Activated CD4-positive, alpha-beta T cell treated with anti-CD3 and anti-CD28 coated beads for 24 hours (primary cell): Measurements from ENCODE around the gene NRL.

ENCODE experiments used
- DNase-seq, 2 donors: peaks; one replicate each; pipeline ENCODE4 v3.0.0-alpha.2; 2020; ENCODE audit warnings: low read depth in 2 of 2

Gene NRL

DNA sequence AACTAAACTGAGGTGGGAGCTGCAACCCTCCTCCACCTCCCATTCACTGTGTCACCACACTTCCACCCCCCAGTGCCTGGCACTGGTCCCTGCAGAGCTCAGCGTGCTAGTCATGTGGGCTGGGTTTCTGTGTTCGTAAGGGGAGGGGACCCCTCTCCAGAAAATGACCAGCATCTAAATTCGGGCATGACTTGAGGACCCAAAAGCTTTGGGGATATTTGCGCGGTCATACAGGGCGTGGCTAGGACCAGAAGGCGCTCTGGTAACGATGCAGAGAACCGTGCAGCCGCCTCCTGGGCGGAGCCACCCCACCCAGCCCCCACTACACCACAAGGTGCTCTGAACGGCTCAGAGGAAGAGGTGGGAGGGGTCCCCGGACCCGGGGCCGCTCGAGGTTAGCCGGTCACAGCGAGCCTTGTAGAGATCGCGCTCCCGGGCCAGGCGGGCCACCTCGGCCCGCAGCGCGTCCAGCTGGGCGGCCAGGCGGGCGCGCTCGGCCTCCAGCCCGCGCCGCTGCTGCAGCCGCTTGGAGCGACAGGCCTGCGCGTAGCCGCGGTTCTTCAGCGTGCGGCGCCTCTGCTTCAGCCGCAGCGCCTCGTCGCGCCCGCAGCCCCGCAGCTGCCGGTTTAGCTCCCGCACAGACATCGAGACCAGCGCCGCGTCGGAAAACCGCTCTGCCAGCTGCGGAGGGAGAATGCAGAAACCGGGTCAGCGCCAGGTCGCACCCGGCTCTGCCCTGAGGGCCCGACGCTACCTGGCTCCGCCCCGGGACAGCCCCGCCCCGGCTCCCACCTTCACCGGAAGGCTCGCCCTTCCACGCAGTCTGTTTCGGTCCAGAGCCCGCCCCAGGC is 33.6 kb downstream of the NRL start:
- peak; percentile 53 to 64 for DNase-seq

- DNase-seq: no peak
Observed at GRCh38 chr14:24080142-24080530, 34.6 kb downstream of the NRL start.

DNA sequence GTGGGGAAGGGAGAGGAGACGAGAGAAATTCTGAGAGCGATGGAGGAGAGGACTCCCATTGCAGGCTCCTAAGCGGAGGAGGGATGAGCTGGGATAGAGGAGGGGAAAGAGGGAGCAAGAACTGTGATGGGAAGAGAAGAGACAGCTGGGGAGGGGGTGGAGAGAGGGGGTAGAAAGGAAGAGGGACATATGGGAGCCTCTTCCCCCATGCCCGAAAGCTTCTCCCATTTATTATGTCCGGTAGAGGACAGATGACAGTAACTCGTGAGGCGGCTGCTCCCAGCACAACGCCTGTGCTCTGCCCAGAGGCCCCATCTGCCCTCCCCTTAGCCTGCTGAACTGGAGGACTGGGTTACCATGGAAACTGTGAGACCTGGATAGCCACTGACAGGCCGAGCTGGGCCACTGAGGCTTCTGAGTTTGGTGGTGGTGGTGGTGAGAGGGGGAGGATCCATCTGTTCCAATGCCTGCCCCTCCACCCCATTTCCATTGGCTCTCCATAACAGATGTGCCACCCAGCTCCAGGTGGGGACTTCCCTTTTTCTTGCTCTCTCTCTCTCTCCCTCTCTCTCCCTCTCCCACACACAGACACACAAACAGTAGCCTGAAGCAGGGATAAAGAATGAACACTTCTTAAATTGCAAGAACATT is 35.1 kb downstream of the NRL start:
- no peak for DNase-seq

DNA sequence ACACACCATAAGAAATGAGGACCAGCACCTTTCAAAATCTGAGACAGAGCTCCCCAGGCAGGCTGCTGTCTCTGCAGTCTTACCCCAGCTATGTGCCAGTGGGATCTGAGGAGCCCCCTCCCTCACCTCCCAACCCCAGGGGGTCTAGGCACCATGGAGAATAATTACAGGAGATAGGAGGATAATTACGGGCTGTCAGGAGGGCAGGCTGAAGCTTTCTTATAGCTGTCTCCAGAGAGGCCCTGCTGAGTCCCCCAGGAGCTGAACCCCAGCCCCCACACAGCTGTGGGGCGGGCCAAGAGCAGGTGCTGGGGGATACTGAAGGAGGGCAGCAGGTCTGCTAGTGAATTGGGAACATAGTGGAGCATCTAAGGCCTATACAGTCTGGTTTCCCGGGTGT is 36.6 kb downstream of the NRL start:
- no peak for DNase-seq

GRCh38 chr14:24077086-24077485 is 37.7 kb downstream of the NRL start:
- DNase-seq: no peak

GRCh38 chr14:24076302-24076601 is 38.5 kb downstream of the NRL start:
- no peak for DNase-seq

GRCh38 chr14:24075485-24076301 is 39.1 kb downstream of the NRL start:
- no peak for DNase-seq

DNA sequence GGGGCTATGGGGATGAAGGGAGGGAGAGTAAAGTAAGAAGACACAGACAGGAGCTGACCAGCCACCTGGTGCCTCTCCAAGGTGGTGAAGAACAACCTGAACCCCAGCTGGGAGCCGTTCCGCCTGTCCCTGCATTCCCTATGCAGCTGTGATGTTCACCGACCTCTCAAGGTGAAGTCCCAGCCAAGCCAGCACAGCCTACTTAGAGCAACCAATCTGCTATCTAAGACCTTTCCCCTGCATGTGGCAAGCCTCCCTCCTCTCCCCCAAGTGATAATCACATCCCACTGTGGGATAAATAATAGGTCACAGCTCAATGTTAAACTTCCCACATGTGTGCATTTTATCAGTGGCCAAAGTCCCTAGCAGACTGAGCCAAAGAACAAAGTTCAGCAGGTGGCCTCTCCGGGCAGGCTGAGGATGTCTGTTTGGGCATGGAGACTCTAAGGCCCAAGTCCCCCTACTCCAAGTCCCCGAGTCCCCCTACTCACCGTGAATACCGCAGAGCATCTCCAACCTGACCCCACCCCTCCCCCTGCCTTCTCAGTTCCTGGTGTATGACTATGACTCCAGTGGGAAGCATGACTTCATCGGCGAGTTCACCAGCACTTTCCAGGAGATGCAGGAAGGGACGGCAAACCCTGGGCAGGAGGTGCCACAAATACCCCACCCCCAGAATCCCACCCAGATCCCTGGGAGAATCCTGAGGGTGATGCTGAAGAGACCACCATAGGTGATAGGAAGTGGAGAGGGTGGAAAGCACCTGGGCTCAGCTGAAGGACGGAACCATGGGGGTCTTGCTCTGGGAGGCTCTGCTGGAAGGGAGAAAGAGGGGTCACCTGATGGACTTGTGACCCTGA is 39.9 kb downstream of the NRL start:
- no peak for DNase-seq

- no peak for DNase-seq
Observed at GRCh38 chr14:24072881-24073877, 41.6 kb downstream of the NRL start.

GRCh38 chr14:24072436-24072835 is 42.3 kb downstream of the NRL start:
- DNase-seq: no peak

GRCh38 chr14:24071836-24072430 is 42.8 kb downstream of the NRL start:
- DNase-seq: no peak

- no peak for DNase-seq
Observed at GRCh38 chr14:24071144-24071697, 43.5 kb downstream of the NRL start, which contains the start of gene CPNE6. CPNE6 (plus strand) TSS chr14:24071562; CDS start chr14:24072937, 1,375 bp downstream.

- DNase-seq: no peak
Observed at GRCh38 chr14:24070285-24071143, 44.2 kb downstream of the NRL start.

DNA sequence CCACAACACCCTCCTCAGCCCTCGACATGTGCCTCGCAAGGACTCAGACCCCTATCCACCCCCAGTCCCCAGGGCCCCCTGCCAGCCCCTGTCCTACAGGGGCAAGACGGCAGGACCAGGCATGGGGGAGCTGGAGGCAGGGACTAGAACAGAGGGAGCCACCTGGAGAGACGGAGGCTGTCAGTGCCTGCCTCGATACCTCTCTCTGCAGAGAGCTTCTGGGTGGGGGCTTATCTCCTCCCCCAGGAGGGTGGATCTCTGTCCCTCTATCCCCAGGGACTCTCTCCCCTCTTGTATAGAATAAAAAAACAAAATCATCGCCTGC is 45.4 kb downstream of the NRL start:
- DNase-seq: no peak

DNA sequence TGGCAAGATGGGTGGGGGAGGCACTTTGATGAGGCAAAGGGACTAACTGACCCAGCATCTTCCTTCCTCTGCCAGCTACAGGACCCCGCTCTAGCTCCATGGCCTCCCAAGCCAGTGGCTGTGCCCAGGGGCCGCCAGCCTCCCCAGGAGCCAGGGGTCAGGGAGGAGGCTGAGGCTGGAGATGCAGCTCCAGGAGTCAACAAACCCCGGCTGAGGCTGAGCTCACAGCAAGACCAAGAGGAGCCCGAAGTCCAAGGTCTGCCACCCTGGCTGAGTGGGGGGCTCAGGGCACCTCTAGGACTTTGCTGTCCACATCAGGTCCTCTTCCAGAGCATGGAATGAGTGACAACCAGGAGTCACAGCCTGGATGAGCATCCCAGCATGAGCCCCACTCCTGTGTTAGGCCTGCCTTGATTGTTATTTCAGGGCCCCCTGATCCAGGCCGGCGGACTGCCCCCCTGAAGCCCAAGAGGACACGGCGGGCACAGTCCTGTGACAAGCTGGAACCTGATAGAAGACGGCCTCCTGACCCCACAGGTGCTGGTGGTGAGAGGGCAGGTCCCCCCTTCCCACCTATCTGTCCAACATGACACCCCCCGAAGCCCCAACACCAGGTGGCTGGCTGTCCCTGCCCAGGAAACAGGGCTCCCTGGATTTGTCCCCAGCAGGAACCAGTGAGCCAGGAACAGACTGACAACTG is 45.9 kb downstream of the NRL start:
- DNase-seq: no peak

DNA sequence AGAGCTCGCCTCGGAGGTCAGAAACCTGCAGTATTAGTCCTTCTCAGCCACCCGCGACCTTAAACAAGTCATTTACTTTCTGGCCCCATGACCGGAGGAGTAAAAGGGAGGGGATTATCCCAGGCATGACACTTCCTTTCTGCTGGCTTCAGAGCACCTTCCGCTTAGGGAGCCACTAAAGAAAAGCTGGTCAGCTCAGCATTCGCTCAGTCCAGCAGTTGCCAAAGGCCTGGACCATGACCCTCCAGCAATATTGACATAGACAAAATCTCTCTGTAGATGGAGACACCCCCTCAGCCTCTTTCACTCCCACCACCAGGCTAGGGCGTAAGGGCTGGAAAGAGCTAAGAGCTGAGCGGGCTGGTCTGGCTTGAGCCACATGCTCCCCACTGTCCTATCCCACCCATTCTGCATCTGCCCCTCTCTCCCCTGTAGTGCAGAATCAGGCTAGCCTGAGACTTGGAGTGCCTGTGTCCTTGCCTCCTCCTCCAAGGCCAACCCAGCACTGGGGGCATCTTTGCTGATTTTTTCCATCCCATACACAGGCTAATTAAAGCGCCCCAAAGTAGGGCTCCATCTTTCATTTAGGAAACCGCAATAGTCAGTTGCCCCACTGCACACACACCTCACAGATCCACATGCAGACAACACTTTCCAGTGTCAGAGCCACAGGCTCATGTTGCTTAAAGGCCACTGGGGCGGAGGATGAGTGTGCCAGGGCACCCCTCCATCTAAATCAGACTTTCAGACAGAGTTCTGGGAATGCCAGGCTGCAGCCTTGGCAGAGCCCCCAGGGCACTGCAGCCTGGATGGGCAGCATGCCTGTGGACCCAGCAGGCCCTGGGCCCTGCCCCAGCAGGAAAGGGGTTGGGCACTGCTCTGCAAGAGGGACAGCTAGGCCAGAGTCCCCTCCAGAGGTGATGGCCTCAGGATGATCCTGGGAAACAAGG is 47.3 kb downstream of the NRL start:
- no peak for DNase-seq

- DNase-seq: no peak
Observed at GRCh38 chr14:24066496-24067132, 48.1 kb downstream of the NRL start.
